GM12878 (cell line): Measurements from ENCODE around the gene CTDNEP1. TPM values are rescaled to one million over a fixed set of nuclear protein-coding genes. Genes with fewer than 3 reads are reported as not detected.

ENCODE experiments used
- BHLHE40 ChIP-seq, 2 experiments: fragments of 450-650 bp in 1 of 2; IDR thresholded peaks; 2 replicates each; pipeline ENCODE4 v1.6.1; 2011 to 2017; ENCODE audit warnings: low read depth in 2 of 2, borderline replicate concordance in 1 of 2, improper control_type of control experiment in 1 of 2, low read length in 1 of 2, mild to moderate bottlenecking in 1 of 2
- CBX3 ChIP-seq: fragments of 200-600 bp; sonication (generic); IDR thresholded peaks from 2 replicates; pipeline ENCODE4 v1.6.1; 2016; ENCODE audit warnings: low read depth, borderline replicate concordance
- CREM ChIP-seq: IDR thresholded peaks from 2 replicates; pipeline ENCODE4 v1.6.1; 2014; ENCODE audit warnings: antibody characterized with exemption, low read depth
- DPF2 ChIP-seq: fragments of 450-650 bp; IDR thresholded peaks from 2 replicates; pipeline ENCODE4 v1.6.1; 2017; ENCODE audit warnings: mild to moderate bottlenecking
- EGR1 ChIP-seq, 2 experiments: IDR thresholded peaks; 1 replicate in 1 of 2; 2 replicates in 1 of 2; pipeline ENCODE4 v1.6.1; 2011 to 2012; ENCODE audit warnings: low read depth in 2 of 2, low read length in 2 of 2, borderline replicate concordance in 1 of 2, mild to moderate bottlenecking in 1 of 2, moderate library complexity in 1 of 2
- ETV6 ChIP-seq, 2 experiments: fragments of 450-650 bp in 1 of 2; IDR thresholded peaks in 1 of 2; conservative IDR thresholded peaks in 1 of 2; 2 replicates each; pipeline ENCODE4 v1.6.1; 2014; ENCODE audit warnings: antibody characterized with exemption in 1 of 2, borderline replicate concordance in 1 of 2, low read depth in 1 of 2, mild to moderate bottlenecking in 1 of 2, moderate library complexity in 1 of 2
- HCFC1 ChIP-seq: fragments of 150-350 bp; IDR thresholded peaks from 2 replicates; pipeline ENCODE4 v1.6.1; 2014; ENCODE audit warnings: low read length
- LARP7 ChIP-seq: fragments of 450-650 bp; IDR thresholded peaks from 2 replicates; pipeline ENCODE4 v1.6.1; 2017; ENCODE audit warnings: mild to moderate bottlenecking
- NFIC ChIP-seq: IDR thresholded peaks from 2 replicates; pipeline ENCODE4 v1.6.1; 2012; ENCODE audit warnings: low read depth, mild to moderate bottlenecking, inconsistent platforms, low read length, moderate library complexity
- POLR2A ChIP-seq: IDR thresholded peaks from 2 replicates; pipeline ENCODE4 v1.6.1; 2011; ENCODE audit warnings: low read depth, mild to moderate bottlenecking, low read length
- RB1 ChIP-seq: fragments of 450-650 bp; formaldehyde crosslinking; IDR thresholded peaks from 2 replicates; pipeline ENCODE4 v1.6.1; 2017; ENCODE audit warnings: mild to moderate bottlenecking, borderline replicate concordance
- RELA ChIP-seq: fragments of 450-650 bp; IDR thresholded peaks from 2 replicates; pipeline ENCODE4 v1.8.0; 2014; ENCODE audit warnings: borderline replicate concordance; ENCODE audit not compliant: partially characterized antibody
- SP1 ChIP-seq: IDR thresholded peaks from one replicate; pipeline ENCODE4 v1.6.1; 2011; ENCODE audit warnings: low read depth, low read length
- SREBF1 ChIP-seq: IDR thresholded peaks from 2 replicates; pipeline ENCODE4 v1.6.1; 2012; ENCODE audit warnings: mild to moderate bottlenecking, low read length
- TARDBP ChIP-seq: IDR thresholded peaks from 2 replicates; pipeline ENCODE4 v1.6.1; 2016; ENCODE audit warnings: borderline replicate concordance
- WRNIP1 ChIP-seq: IDR thresholded peaks from 2 replicates; pipeline ENCODE4 v1.6.1; 2011; ENCODE audit warnings: low read depth, low read length, improper control_type of control experiment, borderline replicate concordance
- YY1 ChIP-seq: IDR thresholded peaks from 2 replicates; pipeline ENCODE4 v1.6.1; 2011; ENCODE audit warnings: low read depth, mild to moderate bottlenecking, low read length
- ZNF622 ChIP-seq: fragments of 450-650 bp; IDR thresholded peaks from 2 replicates; pipeline ENCODE4 v1.6.1; 2017; ENCODE audit warnings: mild to moderate bottlenecking, inconsistent platforms
- ZZZ3 ChIP-seq: IDR thresholded peaks from 2 replicates; pipeline ENCODE4 v1.6.1; 2011; ENCODE audit warnings: low read depth; ENCODE audit not compliant: control insufficient read depth, insufficient read length
- polyA plus RNA-seq, 11 experiments: library from polyadenylated mRNA; depleted of rRNA in 4 of 11; unstranded in 6 of 11; stranded (reverse) in 5 of 11; fragments of >200 nt; fragmentation: Nextera tagmentation in 4 of 11; fragmentation: Illumina TruSeq in 1 of 11; extraction: Ambion mirVana in 4 of 11; extraction: Trizol in 1 of 11; gene quantifications; 1 replicate in 1 of 11; 2 replicates in 10 of 11; pipeline versions ENCODE4 v1.2.1 to v1.2.3, GENCODE V29; 2011 to 2016; ENCODE audit warnings: inconsistent platforms in 2 of 11, missing spikeins in 2 of 11, low read depth in 1 of 11
- total RNA-seq, 4 experiments: library from RNA; depleted of rRNA in 3 of 4; stranded (reverse); fragments of >200 nt in 3 of 4; fragmentation: Illumina TruSeq in 1 of 4; extraction: Trizol in 1 of 4; gene quantifications; 2 replicates each; pipeline versions ENCODE4 v1.2.1 to v1.2.3, GENCODE V29; 2013 to 2021
- TF ChIP-seq, protein P1 (sequence below): fragments of 450-650 bp; IDR thresholded peaks from 2 replicates; pipeline ENCODE4 v1.6.1; 2017; ENCODE audit warnings: mild to moderate bottlenecking, low read depth, inconsistent platforms; ENCODE audit not compliant: poor library complexity, severe bottlenecking
- TF ChIP-seq, protein P2 (sequence below): IDR thresholded peaks from 2 replicates; pipeline ENCODE4 v1.6.1; 2012; ENCODE audit warnings: low read depth, low read length, improper control_type of control experiment
- TF ChIP-seq, protein P3 (sequence below): IDR thresholded peaks from 2 replicates; pipeline ENCODE4 v1.6.1; 2011; ENCODE audit warnings: mild to moderate bottlenecking, low read depth, low read length, moderate library complexity; ENCODE audit not compliant: insufficient replicate concordance
- TF ChIP-seq, protein P4 (sequence below), 3 experiments: IDR thresholded peaks in 2 of 3; conservative IDR thresholded peaks in 1 of 3; 2 replicates each; pipeline ENCODE4 v1.5.1; 2011; ENCODE audit warnings: low read depth in 3 of 3, low read length in 3 of 3, mild to moderate bottlenecking in 3 of 3, control low read depth in 2 of 3, moderate library complexity in 2 of 3, inconsistent platforms in 1 of 3, mixed read lengths in 1 of 3; ENCODE audit not compliant: control insufficient read depth in 2 of 3, insufficient read depth in 1 of 3; ENCODE audit errors: extremely low read depth in 1 of 3

Gene CTDNEP1
- total and polyA plus RNA-seq, 10 of the 15 experiments (the other 5 are each of a cell fraction or from before 2014, with no cell fraction given): 23.7 to 176 (median 30.3) TPM

DNA sequence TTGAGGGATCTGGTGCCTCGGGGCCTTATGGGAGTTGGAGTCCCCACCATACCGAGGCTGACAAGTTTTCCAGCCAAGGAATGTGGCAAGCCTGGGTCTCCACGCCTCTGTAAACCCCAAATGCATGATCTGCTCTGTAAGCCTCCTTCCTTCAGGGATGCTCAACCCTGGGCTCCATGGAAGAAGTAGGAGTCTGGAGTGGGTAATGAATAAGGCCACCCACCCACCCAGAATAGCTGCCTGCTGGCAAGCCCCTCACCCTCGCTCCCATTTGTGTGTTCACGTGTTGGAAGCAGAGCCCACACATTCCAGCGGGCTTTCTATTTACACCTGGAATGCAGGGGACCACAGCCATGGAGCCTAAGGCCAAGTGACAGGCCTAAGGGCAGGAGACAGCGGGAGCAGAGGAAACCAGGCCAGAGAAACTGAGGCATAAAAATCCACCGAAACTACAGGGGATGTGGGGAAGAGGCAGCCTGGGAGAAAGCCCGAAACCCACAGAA is 36.3 kb downstream of the CTDNEP1 start (continued):
- TF ChIP-seq, protein P1, sequence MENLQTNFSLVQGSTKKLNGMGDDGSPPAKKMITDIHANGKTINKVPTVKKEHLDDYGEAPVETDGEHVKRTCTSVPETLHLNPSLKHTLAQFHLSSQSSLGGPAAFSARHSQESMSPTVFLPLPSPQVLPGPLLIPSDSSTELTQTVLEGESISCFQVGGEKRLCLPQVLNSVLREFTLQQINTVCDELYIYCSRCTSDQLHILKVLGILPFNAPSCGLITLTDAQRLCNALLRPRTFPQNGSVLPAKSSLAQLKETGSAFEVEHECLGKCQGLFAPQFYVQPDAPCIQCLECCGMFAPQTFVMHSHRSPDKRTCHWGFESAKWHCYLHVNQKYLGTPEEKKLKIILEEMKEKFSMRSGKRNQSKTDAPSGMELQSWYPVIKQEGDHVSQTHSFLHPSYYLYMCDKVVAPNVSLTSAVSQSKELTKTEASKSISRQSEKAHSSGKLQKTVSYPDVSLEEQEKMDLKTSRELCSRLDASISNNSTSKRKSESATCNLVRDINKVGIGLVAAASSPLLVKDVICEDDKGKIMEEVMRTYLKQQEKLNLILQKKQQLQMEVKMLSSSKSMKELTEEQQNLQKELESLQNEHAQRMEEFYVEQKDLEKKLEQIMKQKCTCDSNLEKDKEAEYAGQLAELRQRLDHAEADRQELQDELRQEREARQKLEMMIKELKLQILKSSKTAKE: no peak
- TF ChIP-seq, protein P2, sequence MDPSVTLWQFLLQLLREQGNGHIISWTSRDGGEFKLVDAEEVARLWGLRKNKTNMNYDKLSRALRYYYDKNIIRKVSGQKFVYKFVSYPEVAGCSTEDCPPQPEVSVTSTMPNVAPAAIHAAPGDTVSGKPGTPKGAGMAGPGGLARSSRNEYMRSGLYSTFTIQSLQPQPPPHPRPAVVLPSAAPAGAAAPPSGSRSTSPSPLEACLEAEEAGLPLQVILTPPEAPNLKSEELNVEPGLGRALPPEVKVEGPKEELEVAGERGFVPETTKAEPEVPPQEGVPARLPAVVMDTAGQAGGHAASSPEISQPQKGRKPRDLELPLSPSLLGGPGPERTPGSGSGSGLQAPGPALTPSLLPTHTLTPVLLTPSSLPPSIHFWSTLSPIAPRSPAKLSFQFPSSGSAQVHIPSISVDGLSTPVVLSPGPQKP: no peak
- TF ChIP-seq LARP7: no peak
- no peak for TF ChIP-seq POLR2A
- TF ChIP-seq HCFC1: peak; percentile 99; the same call in 1 of the 2 replicates
- no peak for TF ChIP-seq WRNIP1
- no peak for TF ChIP-seq DPF2
- peak; percentile 30; the same call in 1 of the 2 replicates for TF ChIP-seq CREM
- no peak for TF ChIP-seq ZZZ3
- peak; percentile 11 for TF ChIP-seq SP1
- no peak for TF ChIP-seq ETV6 (conservative IDR thresholded peaks at IDR 0.05 in 1 of 2, IDR thresholded peaks at IDR 0.05 in 1 of 2; ENCODE audit: borderline replicate concordance in 1 of 2, low read depth in 1 of 2)
- TF ChIP-seq, protein P3, sequence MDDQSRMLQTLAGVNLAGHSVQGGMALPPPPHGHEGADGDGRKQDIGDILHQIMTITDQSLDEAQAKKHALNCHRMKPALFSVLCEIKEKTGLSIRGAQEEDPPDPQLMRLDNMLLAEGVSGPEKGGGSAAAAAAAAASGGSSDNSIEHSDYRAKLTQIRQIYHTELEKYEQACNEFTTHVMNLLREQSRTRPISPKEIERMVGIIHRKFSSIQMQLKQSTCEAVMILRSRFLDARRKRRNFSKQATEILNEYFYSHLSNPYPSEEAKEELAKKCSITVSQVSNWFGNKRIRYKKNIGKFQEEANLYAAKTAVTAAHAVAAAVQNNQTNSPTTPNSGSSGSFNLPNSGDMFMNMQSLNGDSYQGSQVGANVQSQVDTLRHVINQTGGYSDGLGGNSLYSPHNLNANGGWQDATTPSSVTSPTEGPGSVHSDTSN: no peak
- TF ChIP-seq ZNF622: no peak
- no peak for TF ChIP-seq CBX3
- TF ChIP-seq TARDBP: peak; percentile 91
- no peak for TF ChIP-seq RB1
- TF ChIP-seq EGR1 (IDR thresholded peaks at IDR 0.05; ENCODE audit: borderline replicate concordance in 1 of 2, low read depth in 2 of 2, low read length in 2 of 2): no peak
- no peak for TF ChIP-seq NFIC
- peak; percentile 6; the same call in 1 of the 2 replicates for TF ChIP-seq YY1
- TF ChIP-seq BHLHE40 (IDR thresholded peaks at IDR 0.05; ENCODE audit: borderline replicate concordance in 1 of 2, low read depth in 2 of 2, low read length in 1 of 2): no peak
- no peak for TF ChIP-seq RELA
- TF ChIP-seq, protein P4, sequence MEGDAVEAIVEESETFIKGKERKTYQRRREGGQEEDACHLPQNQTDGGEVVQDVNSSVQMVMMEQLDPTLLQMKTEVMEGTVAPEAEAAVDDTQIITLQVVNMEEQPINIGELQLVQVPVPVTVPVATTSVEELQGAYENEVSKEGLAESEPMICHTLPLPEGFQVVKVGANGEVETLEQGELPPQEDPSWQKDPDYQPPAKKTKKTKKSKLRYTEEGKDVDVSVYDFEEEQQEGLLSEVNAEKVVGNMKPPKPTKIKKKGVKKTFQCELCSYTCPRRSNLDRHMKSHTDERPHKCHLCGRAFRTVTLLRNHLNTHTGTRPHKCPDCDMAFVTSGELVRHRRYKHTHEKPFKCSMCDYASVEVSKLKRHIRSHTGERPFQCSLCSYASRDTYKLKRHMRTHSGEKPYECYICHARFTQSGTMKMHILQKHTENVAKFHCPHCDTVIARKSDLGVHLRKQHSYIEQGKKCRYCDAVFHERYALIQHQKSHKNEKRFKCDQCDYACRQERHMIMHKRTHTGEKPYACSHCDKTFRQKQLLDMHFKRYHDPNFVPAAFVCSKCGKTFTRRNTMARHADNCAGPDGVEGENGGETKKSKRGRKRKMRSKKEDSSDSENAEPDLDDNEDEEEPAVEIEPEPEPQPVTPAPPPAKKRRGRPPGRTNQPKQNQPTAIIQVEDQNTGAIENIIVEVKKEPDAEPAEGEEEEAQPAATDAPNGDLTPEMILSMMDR (IDR thresholded peaks at IDR 0.05 in 2 of 3, conservative IDR thresholded peaks at IDR 0.05 in 1 of 3; ENCODE audit: control insufficient read depth in 2 of 3, extremely low read depth in 1 of 3, insufficient read depth in 1 of 3, low read depth in 3 of 3, low read length in 3 of 3): peak in 1 of 3 experiments; percentile 1; a peak in 1 of 6 replicates
- no peak for TF ChIP-seq SREBF1
